Ishikawa (cell line): ENCODE measurements around the gene CSE1L.
A peak's percentile ranks its signal among the peaks of the same experiment; 100 is the strongest.

Experiments
- CEBPB ChIP-seq: IDR thresholded peaks from 2 replicates; pipeline ENCODE4 v1.6.1; 2012
- CREB1 ChIP-seq: IDR thresholded peaks from 2 replicates; pipeline ENCODE4 v1.6.1; 2012; ENCODE audit warnings: low read depth
- EGR1 ChIP-seq: IDR thresholded peaks from 2 replicates; pipeline ENCODE4 v1.6.1; 2012
- EP300 ChIP-seq: IDR thresholded peaks from 2 replicates; pipeline ENCODE4 v1.6.1; 2012; ENCODE audit warnings: borderline replicate concordance
- FOXM1 ChIP-seq: IDR thresholded peaks from 2 replicates; pipeline ENCODE4 v1.6.1; 2012; ENCODE audit warnings: low read depth, borderline replicate concordance
- MAX ChIP-seq: IDR thresholded peaks from 2 replicates; pipeline ENCODE4 v1.6.1; 2012
- NFIC ChIP-seq: IDR thresholded peaks from 2 replicates; pipeline ENCODE4 v1.6.1; 2012
- RAD21 ChIP-seq: IDR thresholded peaks from 2 replicates; pipeline ENCODE4 v1.6.1; 2012; ENCODE audit warnings: low read depth
- REST ChIP-seq: IDR thresholded peaks from 2 replicates; pipeline ENCODE4 v1.6.1; 2012; ENCODE audit warnings: low read depth, mild to moderate bottlenecking
- TAF1 ChIP-seq: IDR thresholded peaks from 2 replicates; pipeline ENCODE4 v1.6.1; 2012; ENCODE audit warnings: low read depth, mild to moderate bottlenecking
- TCF12 ChIP-seq: IDR thresholded peaks from 2 replicates; pipeline ENCODE4 v1.6.1; 2012; ENCODE audit warnings: low read depth
- TEAD4 ChIP-seq: IDR thresholded peaks from 2 replicates; pipeline ENCODE4 v1.6.1; 2012
- USF1 ChIP-seq: IDR thresholded peaks from 2 replicates; pipeline ENCODE4 v1.6.1; 2012
- YY1 ChIP-seq: IDR thresholded peaks from 2 replicates; pipeline ENCODE4 v1.6.1; 2012; ENCODE audit warnings: low read depth
- ZBTB7A ChIP-seq: IDR thresholded peaks from 2 replicates; pipeline ENCODE4 v1.6.1; 2012; ENCODE audit warnings: low read depth

Gene CSE1L

GRCh38 chr20:49132995-49133478 lies 86.9 kb downstream of the CSE1L start:
- TF ChIP-seq RAD21 (peak; percentile 67), TCF12 (no peak)

GRCh38 chr20:49133571-49133970 lies 87.5 kb downstream of the CSE1L start:
- no peak for TF ChIP-seq RAD21
- no peak for TF ChIP-seq USF1
- TF ChIP-seq TCF12: no peak
- TF ChIP-seq TEAD4: no peak
- no peak for TF ChIP-seq FOXM1

- TF ChIP-seq REST: peak; percentile 49; the same call in 1 of the 2 replicates
Observed at GRCh38 chr20:49134797-49135196, 88.7 kb downstream of the CSE1L start.

- TF ChIP-seq RAD21: no peak
- no peak for TF ChIP-seq TCF12
- TF ChIP-seq CEBPB: no peak
- TF ChIP-seq REST: no peak
- TF ChIP-seq CREB1: no peak
- TF ChIP-seq FOXM1: no peak
- no peak for TF ChIP-seq EGR1
- no peak for TF ChIP-seq TEAD4
- no peak for TF ChIP-seq ZBTB7A
- no peak for TF ChIP-seq TAF1
- TF ChIP-seq NFIC: no peak
- no peak for TF ChIP-seq YY1
- TF ChIP-seq USF1: no peak
- no peak for TF ChIP-seq EP300
- TF ChIP-seq MAX: no peak
Observed at GRCh38 chr20:49136817-49137571, 90.9 kb downstream of the CSE1L start.

- TF ChIP-seq RAD21 (no peak), ZBTB7A (no peak)
Observed at GRCh38 chr20:49138431-49138830, 92.3 kb downstream of the CSE1L start.

- TF ChIP-seq TAF1: no peak
- TF ChIP-seq ZBTB7A: no peak
- TF ChIP-seq EGR1: no peak
- TF ChIP-seq MAX: no peak
- no peak for TF ChIP-seq EP300
- TF ChIP-seq YY1: no peak
- TF ChIP-seq TCF12: no peak
- no peak for TF ChIP-seq USF1
- TF ChIP-seq NFIC: no peak
- TF ChIP-seq CEBPB: no peak
- TF ChIP-seq CREB1: no peak
- no peak for TF ChIP-seq REST
- TF ChIP-seq TEAD4: no peak
- TF ChIP-seq FOXM1: no peak
- no peak for TF ChIP-seq RAD21
Observed at GRCh38 chr20:49140411-49140810, 94.3 kb downstream of the CSE1L start.
